OCI-LY3 (cell line): Measurements from ENCODE around the gene CNOT6L.

ENCODE experiments used
- H2AFZ ChIP-seq: fragments of 200-600, 300-600 bp; shearing (Covaris generic); 2 replicates; pipeline ENCODE4 v1.6.0; 2014; ENCODE audit warnings: antibody characterized with exemption, low read depth, low read length
- H3K27ac ChIP-seq: fragments of 200-600, 300-600 bp; sonication (generic); 2 replicates; pipeline ENCODE4 v1.5.1; 2014; ENCODE audit warnings: mild to moderate bottlenecking, low read length, moderate library complexity, mixed read lengths
- H3K27me3 ChIP-seq: fragments of 200-600, 300-600 bp; sonication (generic); 2 replicates; pipeline ENCODE4 v1.6.1; 2014; ENCODE audit warnings: low read depth, low read length, mixed read lengths
- H3K36me3 ChIP-seq: fragments of 200-600, 300-600 bp; sonication (generic); replicated peaks from 2 replicates; pipeline ENCODE3; 2014; ENCODE audit warnings: low read depth, low read length, mixed read lengths
- H3K4me1 ChIP-seq: fragments of 300-600, 200-600 bp; sonication (generic); 2 replicates; pipeline ENCODE4 v1.6.1; 2014; ENCODE audit warnings: low read length, mixed read lengths
- H3K4me2 ChIP-seq: fragments of 200-600, 300-600 bp; sonication (generic); 2 replicates; pipeline ENCODE4 v1.6.1; 2014; ENCODE audit warnings: low read length, mixed read lengths
- H3K4me3 ChIP-seq: fragments of 300-600, 200-600 bp; sonication (generic); 2 replicates; pipeline ENCODE4 v1.5.1; 2014; ENCODE audit warnings: antibody characterized with exemption, mild to moderate bottlenecking, low read length, moderate library complexity
- H3K79me2 ChIP-seq: fragments of 300-600, 200-600 bp; shearing (Covaris generic); 2 replicates; pipeline ENCODE4 v1.6.1; 2014; ENCODE audit warnings: mild to moderate bottlenecking, low read length, mixed read lengths
- H3K9ac ChIP-seq: fragments of 300-600, 200-600 bp; shearing (Covaris generic); 2 replicates; pipeline ENCODE4 v1.6.0; 2014; ENCODE audit warnings: mild to moderate bottlenecking, low read length, moderate library complexity
- H3K9me3 ChIP-seq: fragments of 200-600, 300-600 bp; shearing (Covaris generic); 2 replicates; pipeline ENCODE4 v1.6.1; 2014; ENCODE audit warnings: low read length, mixed read lengths; ENCODE audit not compliant: insufficient read depth
- H4K20me1 ChIP-seq: fragments of 200-600, 300-600 bp; sonication (generic); 2 replicates; pipeline ENCODE4 v1.6.1; 2016; ENCODE audit warnings: low read length, mixed read lengths; ENCODE audit not compliant: insufficient read depth
- CTCF ChIP-seq: fragments of 200-600, 300-600 bp; sonication (generic); IDR thresholded peaks from 2 replicates; pipeline ENCODE4 v1.5.1; 2014; ENCODE audit warnings: antibody characterized with exemption, low read length, low read depth
- EZH2phosphoT487 ChIP-seq: fragments of 200-600 bp; shearing (Covaris generic); IDR thresholded peaks from 2 replicates; pipeline ENCODE4 v1.6.1; 2018; ENCODE audit warnings: antibody characterized with exemption, mixed run types, low read depth

CNOT6L gene

GRCh38 chr4:77711469-77711868 lies 107.7 kb downstream of the CNOT6L start:
- Histone ChIP-seq H3K79me2 (no peaks in the 10 kb centered on the region), H3K27me3 (no peaks in the 10 kb centered on the region), H3K9me3 (no peaks in the 10 kb centered on the region), H3K4me2 (no peak overlapping the region), H3K27ac (no peak overlapping the region), H3K9ac (no peak overlapping the region), H3K36me3 (peaks cover 11% of the 10 kb centered on the region), H2AFZ (no peak overlapping the region), H3K4me3 (no peak overlapping the region), H4K20me1 (no peaks in the 10 kb centered on the region), H3K4me1 (peaks cover 10% of the 10 kb centered on the region)
- TF ChIP-seq CTCF = no peak
- no peak for TF ChIP-seq EZH2phosphoT487

- Histone ChIP-seq H3K4me2 (no peak overlapping the region), H3K9ac (no peak overlapping the region), H4K20me1 (no peaks in the 10 kb centered on the region), H3K9me3 (no peaks in the 10 kb centered on the region), H3K4me1 (peaks cover 4% of the 10 kb centered on the region; the same call in 1 of the 2 replicates), H3K36me3 (peaks cover 11% of the 10 kb centered on the region), H3K27ac (no peak overlapping the region), H3K4me3 (no peak overlapping the region), H3K79me2 (no peaks in the 10 kb centered on the region), H3K27me3 (no peaks in the 10 kb centered on the region), H2AFZ (no peak overlapping the region)
- no peak for TF ChIP-seq EZH2phosphoT487
- TF ChIP-seq CTCF = no peak
Measured at GRCh38 chr4:77710684-77711083, 108.5 kb downstream of the CNOT6L start.

GRCh38 chr4:77710059-77710458 lies 109.1 kb downstream of the CNOT6L start:
- Histone ChIP-seq H3K79me2 (no peaks in the 10 kb centered on the region), H3K4me2 (no peak overlapping the region), H3K27ac (no peak overlapping the region), H3K9me3 (no peaks in the 10 kb centered on the region), H3K9ac (no peak overlapping the region), H4K20me1 (no peaks in the 10 kb centered on the region), H3K4me3 (no peak overlapping the region), H2AFZ (no peak overlapping the region), H3K4me1 (peaks cover 3% of the 10 kb centered on the region; the same call in 1 of the 2 replicates), H3K36me3 (peaks cover 11% of the 10 kb centered on the region), H3K27me3 (no peaks in the 10 kb centered on the region)
- TF ChIP-seq CTCF (no peak), EZH2phosphoT487 (no peak)

- no peaks in the 10 kb centered on the region for H3K4me1 ChIP-seq
- H3K9ac ChIP-seq = no peak overlapping the region
- no peaks in the 10 kb centered on the region for H3K27me3 ChIP-seq
- no peaks in the 10 kb centered on the region for H3K9me3 ChIP-seq
- H2AFZ ChIP-seq = no peak overlapping the region
- H3K79me2 ChIP-seq = no peaks in the 10 kb centered on the region
- no peaks in the 10 kb centered on the region for H3K36me3 ChIP-seq
- TF ChIP-seq CTCF = no peak
- TF ChIP-seq EZH2phosphoT487 = no peak
- H3K4me2 ChIP-seq = no peak overlapping the region
- H3K4me3 ChIP-seq = no peak overlapping the region
- H3K27ac ChIP-seq = no peak overlapping the region
- no peaks in the 10 kb centered on the region for H4K20me1 ChIP-seq
Measured at GRCh38 chr4:77706717-77707116, 112.5 kb downstream of the CNOT6L start.
